GM18499 (cell line): Measurements from ENCODE around the gene CDH20.
"Not testable (repeated sequence)": the region's sequence is repeated elsewhere in the genome, so short reads cannot be mapped to it uniquely, and the experiment has no call there.

Source experiments
- ATAC-seq: cut with Tn5 transposase; IDR thresholded peaks from one replicate; pipeline ENCODE4 v1.9.1; 2021; ENCODE audit warnings: moderate number of reproducible peaks; ENCODE audit not compliant: insufficient read depth, unreplicated experiment

CDH20 gene

DNA sequence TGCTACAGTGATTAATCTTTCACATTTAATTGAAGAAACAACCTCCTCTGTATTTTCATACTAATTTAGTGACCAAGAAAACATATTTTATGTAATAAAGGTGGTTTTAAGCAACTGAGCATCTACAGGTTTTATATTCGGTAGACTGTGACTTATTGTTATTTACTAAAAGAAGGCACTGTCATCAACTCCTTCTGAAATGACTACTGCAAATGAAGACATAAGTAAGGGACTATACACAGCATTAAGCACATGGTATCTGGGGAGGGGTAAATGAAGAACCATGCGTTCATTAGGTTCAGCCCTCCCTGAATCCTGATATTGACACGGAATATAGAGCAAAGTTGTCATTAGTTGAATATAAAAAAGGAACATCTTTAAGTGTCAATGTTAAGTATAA, 4.3 kb downstream of the CDH20 start:
- no peak for ATAC-seq

DNA sequence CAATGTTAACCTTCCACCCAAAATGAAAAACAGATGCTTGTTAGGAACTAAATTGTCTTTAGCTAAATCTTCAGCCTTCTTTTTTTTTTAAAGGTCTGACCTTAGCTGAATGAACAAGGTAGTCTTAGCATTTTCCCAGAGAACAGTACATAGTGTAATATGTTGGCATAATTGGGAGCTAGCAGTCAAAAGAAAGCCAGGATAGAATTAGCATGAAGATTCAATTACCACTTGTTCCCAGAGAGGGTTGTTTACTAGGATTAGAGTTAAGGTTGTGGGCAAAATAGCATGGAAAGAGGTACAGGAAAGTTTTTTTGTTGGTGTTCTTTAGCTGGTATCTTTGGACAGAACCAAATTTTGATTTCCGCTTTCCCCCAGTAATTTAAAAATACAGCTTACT, 6.9 kb downstream of the CDH20 start:
- no peak for ATAC-seq

DNA sequence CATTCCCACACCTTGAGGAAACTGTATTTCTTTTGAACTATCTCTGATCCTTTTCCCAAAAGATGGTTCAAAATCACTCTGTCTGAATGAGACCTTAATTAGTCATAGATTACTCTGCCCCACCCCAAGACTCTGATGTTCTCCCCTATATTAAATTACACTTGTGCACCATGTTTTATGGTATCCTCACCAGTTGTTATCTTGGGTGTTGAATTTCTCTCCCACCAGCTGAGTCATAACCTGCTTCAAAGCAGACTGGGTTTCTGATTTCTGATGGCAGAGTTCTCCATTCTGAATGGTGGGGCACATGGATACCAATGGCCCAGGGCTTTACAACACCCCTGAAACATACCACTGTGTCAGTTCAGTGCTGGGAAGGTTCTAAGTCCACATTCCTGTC, 15.0 kb downstream of the CDH20 start:
- no peak for ATAC-seq

DNA sequence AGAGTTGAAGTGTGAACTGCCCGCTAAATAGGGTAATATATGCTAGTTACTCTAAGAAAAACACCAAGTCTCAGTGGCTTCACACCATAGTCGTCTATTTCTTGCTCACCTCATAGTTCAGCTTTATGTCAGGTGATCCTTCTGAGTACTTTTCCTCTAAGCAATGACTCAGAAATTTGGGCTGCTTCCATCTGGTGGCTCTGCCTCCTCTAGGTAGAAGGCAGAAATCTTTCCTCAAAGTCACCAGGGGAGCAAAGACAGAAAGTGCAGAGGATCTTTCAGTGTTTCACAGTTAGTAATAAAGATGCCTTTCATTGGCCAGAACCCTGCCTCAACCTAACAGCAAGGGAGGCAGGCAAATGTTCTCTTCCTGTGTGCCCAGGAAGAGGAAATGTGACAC, 17.3 kb downstream of the CDH20 start:
- no peak for ATAC-seq

DNA sequence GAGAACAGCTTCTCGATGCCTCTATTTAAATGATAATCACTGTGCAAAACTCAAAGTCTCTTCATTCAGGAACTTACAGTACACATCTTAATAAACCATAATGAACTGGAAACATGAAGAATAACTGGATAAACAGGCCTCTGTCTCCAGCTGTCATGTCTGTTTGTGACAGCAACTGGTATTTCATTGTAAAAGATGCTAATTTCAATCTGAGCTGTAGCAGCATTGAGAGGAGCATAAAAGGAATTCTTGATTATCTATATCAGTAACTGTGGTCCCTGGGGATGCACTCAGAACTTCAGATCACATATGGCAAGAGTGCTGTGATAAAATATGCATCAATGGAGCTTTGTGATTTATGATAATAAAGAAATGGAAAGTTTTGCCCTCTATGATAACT, 18.8 kb downstream of the CDH20 start:
- no peak for ATAC-seq

DNA sequence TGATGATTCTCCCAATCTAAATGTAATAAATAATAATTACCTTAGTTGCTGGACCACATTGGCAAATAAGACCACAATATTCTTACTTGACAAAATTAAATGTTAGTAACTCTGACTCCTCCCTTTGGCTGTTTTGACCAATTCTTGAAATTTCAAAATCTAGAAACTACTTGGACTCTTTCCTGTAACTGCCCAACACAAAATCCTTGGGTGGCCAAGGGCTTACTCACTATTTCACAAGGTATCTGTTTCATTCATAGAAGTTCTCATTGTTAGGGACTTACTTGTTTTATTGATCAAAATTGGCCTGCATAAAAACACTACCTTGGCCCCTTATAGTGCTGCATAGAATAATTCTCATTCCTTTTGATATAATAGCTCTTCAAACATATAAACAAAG, 19.4 kb downstream of the CDH20 start:
- no peak for ATAC-seq

DNA sequence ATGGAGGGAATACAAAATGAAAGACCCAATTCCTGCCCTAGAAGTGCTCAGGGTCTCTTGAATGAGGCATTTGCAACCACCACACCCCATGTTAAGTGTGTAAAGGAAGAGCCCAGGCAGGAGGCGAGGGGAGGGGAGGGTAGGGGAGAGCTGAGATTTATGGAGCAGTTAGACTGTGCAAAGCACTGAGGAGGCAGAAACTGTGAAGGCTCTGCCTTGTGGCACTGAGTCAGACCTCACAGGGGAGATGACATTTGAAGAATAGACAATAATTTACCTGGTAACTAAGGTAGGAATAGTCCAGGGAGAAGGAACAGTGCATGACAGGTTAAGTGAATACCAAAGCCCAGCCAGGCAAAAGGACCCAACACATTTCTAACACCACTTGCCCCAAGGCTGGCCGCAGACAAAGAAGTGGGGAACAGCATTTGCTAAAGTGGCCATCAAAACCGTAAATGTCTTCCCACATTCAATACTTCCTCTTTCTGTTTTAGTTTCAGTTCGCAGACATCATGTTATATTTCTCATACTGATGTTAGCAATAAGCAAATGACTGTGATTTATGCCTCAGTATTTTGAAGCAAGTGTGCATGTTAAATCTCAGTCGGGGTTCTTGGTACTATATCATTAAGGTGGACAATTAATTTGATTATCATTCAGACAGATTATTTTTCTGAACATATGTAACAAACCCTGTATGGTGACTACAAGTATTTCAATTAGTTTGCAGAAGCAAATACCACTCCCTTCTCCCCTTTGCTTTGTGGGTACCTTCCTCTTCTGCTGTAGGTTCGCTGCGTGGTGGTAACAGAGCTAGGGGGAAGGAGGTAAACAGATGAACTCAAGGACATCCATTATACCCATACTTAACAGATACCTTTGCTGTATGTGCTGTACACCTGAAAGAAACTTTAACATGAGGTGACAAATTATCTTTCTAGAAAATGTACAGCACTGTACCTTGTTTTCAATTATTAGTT, 27.5 kb downstream of the CDH20 start:
- ATAC-seq = peak; percentile 94

DNA sequence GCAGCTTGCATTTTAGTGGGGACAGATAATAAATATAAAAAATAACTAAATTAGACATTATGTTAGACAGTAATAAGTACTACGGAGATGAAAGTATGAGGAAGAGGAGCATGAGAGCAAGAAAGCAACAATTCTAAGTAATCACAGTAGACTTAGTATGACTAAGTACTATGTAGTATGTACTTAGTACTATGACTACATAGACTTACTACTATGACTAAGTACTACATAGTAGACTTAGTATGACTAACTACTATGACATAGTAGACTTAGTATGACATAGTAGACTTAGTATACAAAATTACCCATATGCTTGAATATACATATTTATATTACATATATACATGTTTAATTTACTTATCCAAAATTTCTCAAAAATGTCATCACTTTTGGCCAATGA, 29.3 kb downstream of the CDH20 start:
- no peak for ATAC-seq

DNA sequence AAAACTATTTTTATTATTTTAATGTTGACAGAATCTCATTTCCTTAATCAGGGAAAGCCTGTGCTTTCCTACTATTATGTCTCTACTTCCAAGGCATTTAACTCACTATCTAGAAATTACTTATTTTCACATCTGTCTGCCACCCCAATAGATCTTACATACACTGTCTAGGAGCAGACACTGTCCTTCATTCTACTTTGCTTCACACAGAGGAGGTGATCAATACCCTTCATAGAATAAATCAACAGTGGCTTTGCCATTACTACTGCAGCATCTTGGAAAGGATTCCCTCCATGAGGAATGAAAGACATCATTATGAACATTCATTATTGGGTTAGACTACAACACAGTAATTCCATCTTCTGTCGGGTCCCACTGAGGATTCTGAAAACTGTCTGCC, 31.7 kb downstream of the CDH20 start:
- ATAC-seq = no peak

DNA sequence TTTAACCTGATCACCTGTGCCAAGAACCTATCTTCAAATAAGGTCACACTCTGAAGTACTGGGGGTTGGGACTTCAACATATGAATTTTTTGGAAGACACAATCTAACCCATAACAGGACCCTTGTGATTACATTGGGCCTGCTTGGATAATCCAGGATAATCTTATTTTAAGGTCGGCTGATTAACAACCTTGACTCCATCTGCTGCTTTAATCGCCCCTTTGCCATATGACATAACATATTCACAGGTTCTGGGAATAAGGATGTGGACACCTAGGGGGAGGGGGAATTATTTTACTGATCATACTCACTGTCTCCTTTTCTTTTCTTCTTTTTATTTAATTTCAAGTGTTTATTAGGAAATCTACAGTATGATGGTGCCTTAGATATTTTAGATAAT, 34.8 kb downstream of the CDH20 start:
- no peak for ATAC-seq

DNA sequence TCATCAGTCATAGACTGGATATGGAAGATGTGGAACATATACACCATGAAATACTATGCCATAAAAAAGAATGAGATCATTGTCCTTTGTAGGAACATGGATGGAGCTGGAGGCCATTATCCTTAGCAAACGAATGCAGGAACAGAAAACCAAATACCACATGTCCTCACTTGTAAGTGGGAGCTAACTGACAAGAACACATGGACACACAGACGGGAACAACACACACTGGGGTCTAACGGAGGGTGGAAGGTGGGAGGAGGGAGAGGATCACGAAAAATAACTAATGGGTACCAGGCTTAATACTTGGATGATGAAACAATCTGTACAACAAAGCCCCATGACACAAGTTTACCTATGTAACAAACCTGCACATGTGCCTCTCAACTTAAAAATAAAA, 36.4 kb downstream of the CDH20 start:
- ATAC-seq = not testable (repeated sequence)

DNA sequence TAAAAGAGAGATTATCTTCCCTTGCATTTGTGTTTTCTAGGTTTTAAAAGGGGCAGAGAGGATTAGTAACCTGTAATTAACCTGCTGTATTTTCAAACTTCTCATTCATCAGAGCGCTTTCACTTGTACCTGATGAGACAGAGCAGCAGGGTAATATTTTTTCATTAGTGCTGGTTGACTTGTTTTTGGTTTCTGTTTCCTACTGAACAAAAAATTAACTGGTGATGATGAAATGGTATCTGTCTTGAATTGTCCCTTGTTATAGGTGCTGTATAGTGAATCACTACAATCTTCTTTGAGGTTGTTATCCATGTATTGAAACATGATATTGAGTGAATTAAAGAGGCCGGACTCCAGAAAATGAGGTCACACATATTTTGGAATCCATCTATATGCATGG, 37.9 kb downstream of the CDH20 start:
- ATAC-seq = no peak

DNA sequence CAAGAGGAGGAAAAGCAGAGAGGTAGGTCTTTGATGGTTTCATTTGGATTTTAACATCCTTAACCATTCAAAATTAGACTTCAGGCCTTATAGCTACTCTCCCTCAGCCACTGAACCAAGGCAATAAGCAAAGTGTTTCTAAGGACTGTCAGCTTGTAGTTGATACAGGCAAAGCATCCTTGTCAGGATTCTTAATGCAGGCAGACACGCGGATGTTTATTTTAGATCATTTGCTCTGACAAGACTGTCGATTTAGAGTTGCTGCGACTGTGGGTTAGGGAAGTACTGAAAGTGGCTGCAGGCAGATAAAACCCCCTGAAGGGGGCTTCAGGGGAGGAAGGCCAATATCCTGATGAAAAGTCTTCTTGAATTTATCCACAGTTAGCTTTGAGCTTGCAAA, 46.6 kb downstream of the CDH20 start:
- no peak for ATAC-seq

DNA sequence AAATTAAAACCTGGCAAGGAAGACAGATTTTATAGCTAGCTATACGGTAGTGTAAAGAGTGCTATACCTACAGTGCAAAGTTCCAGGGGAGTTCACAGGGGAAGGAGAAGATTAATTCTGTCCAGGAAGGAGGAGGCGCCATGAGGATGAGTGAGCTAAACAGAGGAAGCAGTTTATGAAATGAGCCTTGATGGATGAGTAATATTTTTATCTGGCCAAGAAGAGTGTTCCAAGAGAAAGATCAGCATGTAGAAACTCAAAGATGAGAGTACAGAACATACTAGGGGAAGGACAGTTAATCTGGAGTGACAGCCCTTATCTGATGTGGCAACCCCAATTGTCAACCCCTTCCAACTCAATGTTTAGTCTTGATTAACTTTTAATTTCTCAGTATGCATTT, 54.8 kb downstream of the CDH20 start:
- no peak for ATAC-seq

DNA sequence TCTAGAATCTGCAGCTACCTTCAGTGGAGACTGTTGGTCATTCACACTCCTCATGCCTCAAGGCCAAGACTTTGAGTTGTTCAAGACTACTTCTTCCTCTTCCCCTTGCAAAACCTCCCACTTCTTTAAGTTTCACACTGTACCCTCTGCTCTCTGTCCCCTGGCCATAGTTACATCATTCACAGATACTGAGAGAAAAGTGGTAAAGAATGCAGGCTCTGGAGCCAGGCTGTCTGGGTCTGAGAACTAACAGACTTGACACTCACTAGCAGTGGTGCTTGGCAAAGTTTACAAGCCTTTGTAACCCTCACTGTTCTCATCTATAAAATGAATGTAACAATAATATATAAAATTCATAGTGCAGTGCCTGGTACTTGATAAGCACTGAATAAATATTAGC, 61.8 kb downstream of the CDH20 start:
- ATAC-seq = no peak

DNA sequence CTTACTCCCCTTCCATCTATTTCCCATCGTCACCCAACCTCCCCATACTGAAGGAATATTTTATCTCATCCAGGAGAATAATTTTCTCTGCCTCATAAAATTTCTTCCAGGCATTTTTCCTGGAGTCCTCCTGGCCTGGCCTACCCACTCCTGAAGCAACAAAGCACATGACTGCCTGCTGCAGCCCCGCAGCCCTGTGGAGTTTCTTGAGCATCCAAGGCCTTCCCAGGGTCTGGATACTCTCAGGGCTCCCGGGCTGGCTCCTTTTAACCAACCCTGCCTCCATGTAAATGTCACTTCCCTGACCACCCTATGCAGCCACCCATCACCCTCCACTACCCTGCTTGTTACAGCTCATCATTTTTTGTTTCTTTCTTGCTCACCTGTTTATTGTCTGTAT, 64.0 kb downstream of the CDH20 start:
- ATAC-seq = no peak

DNA sequence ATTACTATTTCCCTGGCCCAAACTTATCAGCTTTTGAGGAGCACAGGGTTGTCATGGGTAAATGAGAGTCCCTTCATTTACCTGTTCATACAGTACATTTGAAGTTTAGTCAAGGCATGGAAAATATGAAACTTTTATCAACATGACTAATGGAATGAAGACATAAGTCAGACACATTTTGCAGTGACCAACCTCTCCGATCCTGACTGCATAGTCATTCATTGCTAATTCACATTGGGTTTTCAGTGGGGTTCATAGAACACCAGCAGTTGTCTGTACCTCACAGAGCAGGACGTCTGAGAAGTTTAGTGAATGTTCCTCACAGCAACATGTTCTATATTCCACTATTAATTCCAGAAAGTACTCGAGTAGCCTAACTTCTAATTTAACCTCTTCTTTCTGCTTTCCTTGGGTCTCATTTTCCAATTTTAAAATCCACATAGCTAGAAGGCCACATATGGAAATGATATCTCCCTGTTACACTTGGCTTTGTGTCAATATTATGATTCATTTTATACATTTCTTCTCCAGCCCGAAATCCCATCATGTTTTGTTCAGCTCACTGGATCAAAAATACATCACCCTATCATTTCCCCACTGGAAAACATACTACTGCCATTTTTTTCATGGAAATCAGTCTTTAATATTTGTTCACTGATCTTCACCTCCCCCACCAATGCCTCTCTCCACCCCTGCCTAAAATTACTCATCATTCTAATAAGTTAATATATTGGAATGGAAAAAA, 65.9 kb downstream of the CDH20 start:
- no peak for ATAC-seq

DNA sequence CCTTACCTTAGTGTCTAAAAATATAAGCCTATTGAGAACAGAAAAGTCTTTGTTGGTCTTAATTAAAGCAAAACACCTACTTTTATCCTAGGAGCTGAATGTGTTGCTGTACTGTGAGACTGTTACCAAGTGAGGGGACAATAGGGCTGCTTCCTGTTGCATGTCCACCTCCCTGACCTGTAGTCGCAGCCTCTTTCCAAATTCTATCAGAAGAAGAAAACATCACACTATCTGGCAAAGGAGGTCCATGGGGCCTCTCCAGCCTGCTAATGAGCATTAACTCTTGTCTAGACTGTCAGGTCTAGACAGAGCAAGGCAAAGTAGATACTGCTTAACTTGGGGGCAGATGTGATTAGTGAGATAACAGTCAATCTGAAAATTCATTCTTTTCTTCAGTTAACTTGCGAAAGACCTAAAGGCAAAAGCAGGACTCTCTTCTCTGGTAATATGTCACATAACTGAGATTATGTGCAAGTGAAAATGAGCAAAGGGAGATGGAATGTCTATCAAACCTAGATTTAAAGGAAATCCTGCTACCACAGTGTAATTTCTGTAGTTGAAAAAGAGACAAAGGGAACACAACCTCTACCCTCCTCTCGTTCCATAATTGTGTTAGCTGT, 66.9 kb downstream of the CDH20 start:
- no peak for ATAC-seq

DNA sequence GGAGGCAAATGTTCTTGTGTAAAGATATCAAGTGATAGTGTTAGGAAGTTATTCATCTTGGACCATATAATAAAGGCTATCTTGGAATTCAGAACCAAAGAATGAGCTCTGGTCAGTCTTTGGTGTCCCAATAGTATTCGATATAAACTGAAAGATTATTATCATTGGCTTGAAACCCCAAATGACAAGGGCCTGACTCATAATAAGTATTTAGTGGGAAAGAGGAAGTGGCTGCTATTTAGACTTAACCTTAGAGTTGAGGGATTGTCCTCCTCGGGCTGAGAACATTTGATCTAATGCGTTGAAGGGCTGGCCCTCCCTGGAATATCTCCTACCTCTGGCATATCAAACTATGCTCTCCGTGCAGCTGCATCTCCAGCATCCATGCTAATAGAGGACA, 67.5 kb downstream of the CDH20 start:
- ATAC-seq = no peak

DNA sequence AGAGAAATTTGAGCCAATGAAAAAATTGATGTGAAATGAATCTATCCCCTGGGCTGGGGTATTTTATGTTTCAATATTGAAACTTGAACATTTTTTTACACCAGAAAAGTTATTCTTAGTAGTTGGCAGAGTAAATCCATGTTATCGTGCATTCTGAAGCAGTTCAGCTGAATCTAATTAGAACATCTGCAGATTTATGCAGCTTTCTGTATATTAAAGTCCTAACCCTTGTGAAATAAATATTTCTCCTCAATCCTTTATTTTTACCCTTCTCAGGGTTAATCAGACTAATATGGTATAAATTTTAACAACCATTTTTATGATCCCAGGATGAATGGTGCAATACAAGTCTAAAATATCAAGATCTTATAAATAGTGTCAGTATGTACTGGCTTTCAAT, 69.5 kb downstream of the CDH20 start:
- no peak for ATAC-seq

DNA sequence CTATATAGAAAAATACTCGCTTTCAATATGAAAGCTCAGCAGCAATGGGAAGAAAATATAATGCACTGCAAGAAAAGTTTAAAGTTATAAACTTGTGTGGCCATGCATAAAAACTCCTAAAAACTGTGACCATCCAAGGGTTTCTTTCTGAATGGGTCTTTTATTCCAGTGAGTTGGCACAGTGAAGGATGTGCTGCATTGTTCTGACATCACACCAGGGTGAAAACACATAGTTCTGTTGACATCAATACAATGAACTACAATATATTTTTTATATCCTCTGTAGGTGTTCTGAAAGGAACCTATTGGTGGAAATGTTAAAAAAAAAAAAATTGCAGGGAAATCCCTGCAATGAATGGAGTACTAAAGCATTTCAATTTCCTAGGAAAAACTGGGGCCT, 80.2 kb downstream of the CDH20 start:
- ATAC-seq = no peak
